Measurements from ENCODE around the gene RPUSD3.

DNA sequence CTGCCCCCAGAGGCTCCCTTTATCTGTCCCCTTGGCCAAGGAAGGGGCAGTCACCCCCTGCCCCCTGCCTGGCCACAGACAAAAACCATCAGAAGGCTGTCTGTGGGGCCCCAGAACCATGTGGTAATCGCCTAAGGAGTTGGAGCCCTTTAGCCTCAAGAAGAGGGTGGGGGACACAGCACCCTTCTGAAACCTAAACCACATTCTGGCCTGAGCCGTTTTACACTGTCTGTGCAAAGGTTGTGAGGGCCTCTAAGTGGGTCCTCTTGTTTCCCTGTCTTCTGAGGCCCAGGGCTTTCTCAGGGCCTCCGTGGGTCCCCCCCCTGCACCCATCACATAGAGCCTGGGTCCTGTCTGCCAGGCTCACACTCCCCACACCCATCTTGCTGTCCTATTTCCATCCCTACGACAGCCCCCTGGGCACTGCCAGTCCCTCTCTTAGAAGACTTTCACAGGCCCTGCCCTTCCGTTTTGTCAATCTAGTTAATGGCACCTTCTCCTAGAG lies 17.9 kb upstream of the RPUSD3 start:
- TF ChIP-seq, protein P1, sequence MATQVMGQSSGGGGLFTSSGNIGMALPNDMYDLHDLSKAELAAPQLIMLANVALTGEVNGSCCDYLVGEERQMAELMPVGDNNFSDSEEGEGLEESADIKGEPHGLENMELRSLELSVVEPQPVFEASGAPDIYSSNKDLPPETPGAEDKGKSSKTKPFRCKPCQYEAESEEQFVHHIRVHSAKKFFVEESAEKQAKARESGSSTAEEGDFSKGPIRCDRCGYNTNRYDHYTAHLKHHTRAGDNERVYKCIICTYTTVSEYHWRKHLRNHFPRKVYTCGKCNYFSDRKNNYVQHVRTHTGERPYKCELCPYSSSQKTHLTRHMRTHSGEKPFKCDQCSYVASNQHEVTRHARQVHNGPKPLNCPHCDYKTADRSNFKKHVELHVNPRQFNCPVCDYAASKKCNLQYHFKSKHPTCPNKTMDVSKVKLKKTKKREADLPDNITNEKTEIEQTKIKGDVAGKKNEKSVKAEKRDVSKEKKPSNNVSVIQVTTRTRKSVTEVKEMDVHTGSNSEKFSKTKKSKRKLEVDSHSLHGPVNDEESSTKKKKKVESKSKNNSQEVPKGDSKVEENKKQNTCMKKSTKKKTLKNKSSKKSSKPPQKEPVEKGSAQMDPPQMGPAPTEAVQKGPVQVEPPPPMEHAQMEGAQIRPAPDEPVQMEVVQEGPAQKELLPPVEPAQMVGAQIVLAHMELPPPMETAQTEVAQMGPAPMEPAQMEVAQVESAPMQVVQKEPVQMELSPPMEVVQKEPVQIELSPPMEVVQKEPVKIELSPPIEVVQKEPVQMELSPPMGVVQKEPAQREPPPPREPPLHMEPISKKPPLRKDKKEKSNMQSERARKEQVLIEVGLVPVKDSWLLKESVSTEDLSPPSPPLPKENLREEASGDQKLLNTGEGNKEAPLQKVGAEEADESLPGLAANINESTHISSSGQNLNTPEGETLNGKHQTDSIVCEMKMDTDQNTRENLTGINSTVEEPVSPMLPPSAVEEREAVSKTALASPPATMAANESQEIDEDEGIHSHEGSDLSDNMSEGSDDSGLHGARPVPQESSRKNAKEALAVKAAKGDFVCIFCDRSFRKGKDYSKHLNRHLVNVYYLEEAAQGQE (IDR thresholded peaks at IDR 0.05), result no peak
- TF ChIP-seq MAFK (IDR thresholded peaks at IDR 0.05; ENCODE audit: partially characterized antibody) (no peak), GATA3 (IDR thresholded peaks at IDR 0.05; ENCODE audit: borderline replicate concordance) (no peak), POLR2A (IDR thresholded peaks at IDR 0.05; ENCODE audit: low read length) (no peak), HOXB13 (CRISPR knock-in tag; IDR thresholded peaks at IDR 0.05; ENCODE audit: low read depth) (no peak), SMC3 (IDR thresholded peaks at IDR 0.05) (no peak), ESRRA (IDR thresholded peaks at IDR 0.05; ENCODE audit: borderline replicate concordance, low read length) (no peak)
- TF ChIP-seq, protein P2, sequence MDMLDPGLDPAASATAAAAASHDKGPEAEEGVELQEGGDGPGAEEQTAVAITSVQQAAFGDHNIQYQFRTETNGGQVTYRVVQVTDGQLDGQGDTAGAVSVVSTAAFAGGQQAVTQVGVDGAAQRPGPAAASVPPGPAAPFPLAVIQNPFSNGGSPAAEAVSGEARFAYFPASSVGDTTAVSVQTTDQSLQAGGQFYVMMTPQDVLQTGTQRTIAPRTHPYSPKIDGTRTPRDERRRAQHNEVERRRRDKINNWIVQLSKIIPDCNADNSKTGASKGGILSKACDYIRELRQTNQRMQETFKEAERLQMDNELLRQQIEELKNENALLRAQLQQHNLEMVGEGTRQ (IDR thresholded peaks at IDR 0.05), result no peak
- TF ChIP-seq, protein P3, sequence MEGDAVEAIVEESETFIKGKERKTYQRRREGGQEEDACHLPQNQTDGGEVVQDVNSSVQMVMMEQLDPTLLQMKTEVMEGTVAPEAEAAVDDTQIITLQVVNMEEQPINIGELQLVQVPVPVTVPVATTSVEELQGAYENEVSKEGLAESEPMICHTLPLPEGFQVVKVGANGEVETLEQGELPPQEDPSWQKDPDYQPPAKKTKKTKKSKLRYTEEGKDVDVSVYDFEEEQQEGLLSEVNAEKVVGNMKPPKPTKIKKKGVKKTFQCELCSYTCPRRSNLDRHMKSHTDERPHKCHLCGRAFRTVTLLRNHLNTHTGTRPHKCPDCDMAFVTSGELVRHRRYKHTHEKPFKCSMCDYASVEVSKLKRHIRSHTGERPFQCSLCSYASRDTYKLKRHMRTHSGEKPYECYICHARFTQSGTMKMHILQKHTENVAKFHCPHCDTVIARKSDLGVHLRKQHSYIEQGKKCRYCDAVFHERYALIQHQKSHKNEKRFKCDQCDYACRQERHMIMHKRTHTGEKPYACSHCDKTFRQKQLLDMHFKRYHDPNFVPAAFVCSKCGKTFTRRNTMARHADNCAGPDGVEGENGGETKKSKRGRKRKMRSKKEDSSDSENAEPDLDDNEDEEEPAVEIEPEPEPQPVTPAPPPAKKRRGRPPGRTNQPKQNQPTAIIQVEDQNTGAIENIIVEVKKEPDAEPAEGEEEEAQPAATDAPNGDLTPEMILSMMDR (IDR thresholded peaks at IDR 0.05), result no peak
